ENCODE measurements around the gene QSOX2. TPM values are rescaled to one million over a fixed set of nuclear protein-coding genes. Genes with fewer than 3 reads are reported as not detected.

The QSOX2 gene
- total and polyA plus RNA-seq, 2 donors from 2014 or later (not counting 2 experiments from before 2014, with no cell fraction given), result 6.4 to 13.6 TPM

Other genes with a start within 250 kb of the QSOX2 start
- 8.3 and 9.7 TPM in 2 replicates for gene NACC2, start 150.5 kb downstream of the QSOX2 start, total RNA-seq
- 2.4 and 2.6 TPM in 2 replicates for gene NACC2, start 150.5 kb downstream of the QSOX2 start, polyA plus RNA-seq
- gene TMEM250, start 126.9 kb downstream of the QSOX2 start, total RNA-seq, result 33.5 and 34.0 TPM in 2 replicates
- gene TMEM250, start 126.9 kb downstream of the QSOX2 start, polyA plus RNA-seq, result 28.3 and 28.7 TPM in 2 replicates
- gene LHX3, start 40.7 kb downstream of the QSOX2 start, total RNA-seq, result not detected in 2 replicates
- not detected in 2 replicates for gene LHX3, start 40.7 kb downstream of the QSOX2 start, polyA plus RNA-seq
- gene CCDC187, start 58.3 kb upstream of the QSOX2 start, total RNA-seq, result 0.03 TPM in 1 of 2 replicates, not detected in the other
- 0.01 and 0.03 TPM in 2 replicates for gene CCDC187, start 58.3 kb upstream of the QSOX2 start, polyA plus RNA-seq
- 3.6 and 6.2 TPM in 2 replicates for gene GPSM1, start 81.7 kb upstream of the QSOX2 start, total RNA-seq
- 3.4 and 5.3 TPM in 2 replicates for gene GPSM1, start 81.7 kb upstream of the QSOX2 start, polyA plus RNA-seq
- gene DNLZ, start 117.9 kb upstream of the QSOX2 start, total RNA-seq, result 17.9 and 25.2 TPM in 2 replicates
- 30.9 and 48.7 TPM in 2 replicates for gene DNLZ, start 117.9 kb upstream of the QSOX2 start, polyA plus RNA-seq
- gene CARD9, start 127.9 kb upstream of the QSOX2 start, total RNA-seq, result 0.24 and 0.35 TPM in 2 replicates
- 0.17 and 0.32 TPM in 2 replicates for gene CARD9, start 127.9 kb upstream of the QSOX2 start, polyA plus RNA-seq
- gene SNAPC4, start 154.4 kb upstream of the QSOX2 start, total RNA-seq, result 8.5 and 9.6 TPM in 2 replicates
- 5.8 and 6.5 TPM in 2 replicates for gene SNAPC4, start 154.4 kb upstream of the QSOX2 start, polyA plus RNA-seq
- gene ENTR1, start 164.8 kb upstream of the QSOX2 start, total RNA-seq, result 45.3 and 57.1 TPM in 2 replicates
- gene ENTR1, start 164.8 kb upstream of the QSOX2 start, polyA plus RNA-seq, result 42.3 and 54.1 TPM in 2 replicates
- gene PMPCA, start 164.8 kb upstream of the QSOX2 start, total RNA-seq, result 52.0 and 56.7 TPM in 2 replicates
- gene PMPCA, start 164.8 kb upstream of the QSOX2 start, polyA plus RNA-seq, result 58.2 and 60.8 TPM in 2 replicates
- gene INPP5E, start 194.0 kb upstream of the QSOX2 start, total RNA-seq, result 11.5 and 12.6 TPM in 2 replicates
- gene INPP5E, start 194.0 kb upstream of the QSOX2 start, polyA plus RNA-seq, result 10.1 and 10.3 TPM in 2 replicates
- 61.8 and 68.9 TPM in 2 replicates for gene SEC16A, start 237.2 kb upstream of the QSOX2 start, total RNA-seq
- gene SEC16A, start 237.2 kb upstream of the QSOX2 start, polyA plus RNA-seq, result 45.8 and 47.7 TPM in 2 replicates